ENCODE measurements around the gene MTCL1. TPM values are rescaled to one million over a fixed set of nuclear protein-coding genes. Genes with fewer than 3 reads are reported as not detected.

MTCL1 gene
- polyA plus RNA-seq, 1 experiment, result 56.6 TPM

- Histone ChIP-seq H3K9me3 (ENCODE audit: control insufficient read depth, insufficient read depth, low read length) (no peaks in the 10 kb centered on the region), H3K27ac (ENCODE audit: low read depth, low read length) (no peak overlapping the region), H3K4me3 (ENCODE audit: low read depth, low read length) (no peak overlapping the region), H3K27me3 (ENCODE audit: control insufficient read depth, insufficient read depth, low read length) (no peaks in the 10 kb centered on the region)
- ChIA-PET CTCF (no interaction called here), POLR2A (no interaction called here)
- DNase-seq (ENCODE audit: low read depth, low spot score), result no peak
- TF ChIP-seq CTCF (IDR thresholded peaks at IDR 0.05; ENCODE audit: low read depth, low read length), result no peak
Observed at GRCh38 chr18:8689517-8689916, 15.8 kb upstream of the MTCL1 start.

- ChIA-PET POLR2A (no interaction called here), CTCF (interaction anchor here (1.1 to 4.0 kb wide), 12 partner anchors 8 to 362 kb away, joined by 3 to 50 read pairs (median 8); no protein-coding TSS in a partner anchor)
- Histone ChIP-seq H3K27me3 (ENCODE audit: control insufficient read depth, insufficient read depth, low read length) (no peaks in the 10 kb centered on the region), H3K4me3 (ENCODE audit: low read depth, low read length) (no peak overlapping the region), H3K9me3 (ENCODE audit: control insufficient read depth, insufficient read depth, low read length) (no peaks in the 10 kb centered on the region), H3K27ac (ENCODE audit: low read depth, low read length) (no peak overlapping the region)
- no peak for TF ChIP-seq CTCF (IDR thresholded peaks at IDR 0.05; ENCODE audit: low read depth, low read length)
- no peak for DNase-seq (ENCODE audit: low read depth, low spot score)
Observed at GRCh38 chr18:8694891-8695290, 10.5 kb upstream of the MTCL1 start.

GRCh38 chr18:8695932-8696517 is 9.3 kb upstream of the MTCL1 start:
- CTCF ChIA-PET, result interaction anchor here (0.6 to 4.0 kb wide), 36 partner anchors 9 to 440 kb away, joined by 3 to 50 read pairs (median 6); partner anchors contain the start of gene ANKRD12
- Histone ChIP-seq H3K27me3 (ENCODE audit: control insufficient read depth, insufficient read depth, low read length) (no peaks in the 10 kb centered on the region), H3K27ac (ENCODE audit: low read depth, low read length) (no peak overlapping the region), H3K4me3 (ENCODE audit: low read depth, low read length) (no peak overlapping the region), H3K9me3 (ENCODE audit: control insufficient read depth, insufficient read depth, low read length) (no peaks in the 10 kb centered on the region)
- POLR2A ChIA-PET, result no interaction called here
- TF ChIP-seq CTCF (IDR thresholded peaks at IDR 0.05; ENCODE audit: low read depth, low read length), result no peak
- DNase-seq (ENCODE audit: low read depth, low spot score), result no peak

- CTCF ChIA-PET, result interaction anchor here (0.5 to 4.0 kb wide), 37 partner anchors 8 to 906 kb away, joined by 3 to 50 read pairs (median 4); partner anchors contain the start of gene ANKRD12
- H3K27ac ChIP-seq (ENCODE audit: low read depth, low read length), result no peak overlapping the region
Observed at GRCh38 chr18:8696749-8697211, 8.6 kb upstream of the MTCL1 start.

More at GRCh38 chr18:8696749-8697211, 8.6 kb upstream of the MTCL1 start:
- POLR2A ChIA-PET, result interaction anchor here (0.6 kb wide), 1 partner anchor 38 kb away, joined by 4 read pairs; no protein-coding TSS in a partner anchor
- TF ChIP-seq CTCF (IDR thresholded peaks at IDR 0.05; ENCODE audit: low read depth, low read length), result peak; percentile 95
- Histone ChIP-seq H3K4me3 (ENCODE audit: low read depth, low read length) (no peak overlapping the region), H3K27me3 (ENCODE audit: control insufficient read depth, insufficient read depth, low read length) (no peaks in the 10 kb centered on the region), H3K9me3 (ENCODE audit: control insufficient read depth, insufficient read depth, low read length) (no peaks in the 10 kb centered on the region)
- no peak for DNase-seq (ENCODE audit: low read depth, low spot score)

Data from AG04450 (cell line).